DND-41 (cell line): ENCODE measurements around the gene HTT.

ENCODE experiments used
- EZH2 ChIP-seq: IDR thresholded peaks from 3 replicates; pipeline ENCODE4 v1.6.1; 2012; ENCODE audit warnings: borderline replicate concordance, low read depth, mild to moderate bottlenecking, moderate library complexity, low read length, inconsistent platforms; ENCODE audit not compliant: severe bottlenecking
- TF ChIP-seq, protein P1 (sequence below): IDR thresholded peaks from 2 replicates; pipeline ENCODE4 v1.5.1; 2012; ENCODE audit warnings: borderline replicate concordance, low read length, moderate library complexity, mild to moderate bottlenecking; ENCODE audit not compliant: poor library complexity, severe bottlenecking; ENCODE audit errors: extremely low read depth

GRCh38 chr4:3213661-3214250, 139.3 kb downstream of the HTT start:
- TF ChIP-seq, protein P1, sequence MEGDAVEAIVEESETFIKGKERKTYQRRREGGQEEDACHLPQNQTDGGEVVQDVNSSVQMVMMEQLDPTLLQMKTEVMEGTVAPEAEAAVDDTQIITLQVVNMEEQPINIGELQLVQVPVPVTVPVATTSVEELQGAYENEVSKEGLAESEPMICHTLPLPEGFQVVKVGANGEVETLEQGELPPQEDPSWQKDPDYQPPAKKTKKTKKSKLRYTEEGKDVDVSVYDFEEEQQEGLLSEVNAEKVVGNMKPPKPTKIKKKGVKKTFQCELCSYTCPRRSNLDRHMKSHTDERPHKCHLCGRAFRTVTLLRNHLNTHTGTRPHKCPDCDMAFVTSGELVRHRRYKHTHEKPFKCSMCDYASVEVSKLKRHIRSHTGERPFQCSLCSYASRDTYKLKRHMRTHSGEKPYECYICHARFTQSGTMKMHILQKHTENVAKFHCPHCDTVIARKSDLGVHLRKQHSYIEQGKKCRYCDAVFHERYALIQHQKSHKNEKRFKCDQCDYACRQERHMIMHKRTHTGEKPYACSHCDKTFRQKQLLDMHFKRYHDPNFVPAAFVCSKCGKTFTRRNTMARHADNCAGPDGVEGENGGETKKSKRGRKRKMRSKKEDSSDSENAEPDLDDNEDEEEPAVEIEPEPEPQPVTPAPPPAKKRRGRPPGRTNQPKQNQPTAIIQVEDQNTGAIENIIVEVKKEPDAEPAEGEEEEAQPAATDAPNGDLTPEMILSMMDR = no peak
- no peak for TF ChIP-seq EZH2
